ENCODE data around the gene LRRFIP1. TPM values are rescaled to one million over a fixed set of nuclear protein-coding genes. Genes with fewer than 3 reads are reported as not detected.

Gene LRRFIP1
- total RNA-seq, 2 donors from 2014 or later, result 66.1 to 73.1 TPM

- Histone ChIP-seq H3K27me3 (replicated peaks; ENCODE audit: insufficient read depth) (no peaks in the 10 kb centered on the region), H3K9me3 (no peaks in the 10 kb centered on the region), H3K4me1 (replicated peaks) (peaks cover 36% of the 10 kb centered on the region), H3K27ac (peak overlapping the region; percentile 64 to 69), H3K36me3 (no peaks in the 10 kb centered on the region), H3K4me3 (no peak overlapping the region)
- intact Hi-C loops (cut with DNase I), result no loop called here
- 9% methylated on average over 17 of the region's 17 CpGs for WGBS
- TF ChIP-seq POLR2A (IDR thresholded peaks at IDR 0.05), result no peak
- TF ChIP-seq CTCF (IDR thresholded peaks at IDR 0.05), result peak in 1 of 4 experiments; percentile 12
- DNase-seq (ENCODE audit: low spot score), result no peak
Measured at GRCh38 chr2:237702441-237703391, 75.3 kb downstream of the LRRFIP1 start.

GRCh38 chr2:237704501-237705434, 77.4 kb downstream of the LRRFIP1 start:
- no peaks in the 10 kb centered on the region for H3K27me3 ChIP-seq (replicated peaks; ENCODE audit: insufficient read depth)
- no peak for DNase-seq (ENCODE audit: low spot score)
- peaks cover 28% of the 10 kb centered on the region for H3K4me1 ChIP-seq (replicated peaks)
- H3K4me3 ChIP-seq, result no peak overlapping the region
- TF ChIP-seq POLR2A (IDR thresholded peaks at IDR 0.05) (no peak), POLR2AphosphoS5 (IDR thresholded peaks at IDR 0.05) (no peak), CTCF (IDR thresholded peaks at IDR 0.05) (no peak)
- 84% methylated on average over 15 of the region's 15 CpGs for WGBS
- H3K27ac ChIP-seq, result peak overlapping the region in 1 of 2 donors; percentile 38
- no peaks in the 10 kb centered on the region for H3K36me3 ChIP-seq
- intact Hi-C loops (cut with DNase I), result no loop called here
- no peaks in the 10 kb centered on the region for H3K9me3 ChIP-seq

- TF ChIP-seq POLR2A (IDR thresholded peaks at IDR 0.05) (no peak), POLR2AphosphoS5 (IDR thresholded peaks at IDR 0.05) (no peak), CTCF (IDR thresholded peaks at IDR 0.05) (no peak)
- peaks cover 15% of the 10 kb centered on the region for H3K4me1 ChIP-seq (replicated peaks)
- 91% methylated on average over 5 of the region's 5 CpGs for WGBS
- H3K36me3 ChIP-seq, result no peaks in the 10 kb centered on the region
- no peak for DNase-seq (ENCODE audit: low spot score)
- no peaks in the 10 kb centered on the region for H3K27me3 ChIP-seq (replicated peaks; ENCODE audit: insufficient read depth)
- no peaks in the 10 kb centered on the region for H3K9me3 ChIP-seq
- H3K27ac ChIP-seq, result peak overlapping the region; percentile 66 to 76
- H3K4me3 ChIP-seq, result no peak overlapping the region
- intact Hi-C loops (cut with DNase I), result no loop called here
Measured at GRCh38 chr2:237706257-237706656, 78.9 kb downstream of the LRRFIP1 start.

GRCh38 chr2:237708065-237708398, 80.6 kb downstream of the LRRFIP1 start:
- no peak for DNase-seq (ENCODE audit: low spot score)
- WGBS, result 66% methylated on average over 3 of the region's 3 CpGs
- H3K27me3 ChIP-seq (replicated peaks; ENCODE audit: insufficient read depth), result no peaks in the 10 kb centered on the region
- intact Hi-C loops (cut with DNase I), result no loop called here
- H3K27ac ChIP-seq, result peak overlapping the region; percentile 66 to 76
- peaks cover 5% of the 10 kb centered on the region for H3K4me1 ChIP-seq (replicated peaks)
- no peaks in the 10 kb centered on the region for H3K36me3 ChIP-seq
- TF ChIP-seq POLR2AphosphoS5 (IDR thresholded peaks at IDR 0.05) (no peak), CTCF (IDR thresholded peaks at IDR 0.05) (no peak), POLR2A (IDR thresholded peaks at IDR 0.05) (no peak)
- no peak overlapping the region for H3K4me3 ChIP-seq
- H3K9me3 ChIP-seq, result no peaks in the 10 kb centered on the region

Measured in prostate gland (tissue), 2 donors.